ENCODE data around the gene TOP2A. TPM values are rescaled to one million over a fixed set of nuclear protein-coding genes. Genes with fewer than 3 reads are reported as not detected.

Gene TOP2A
- total and polyA plus RNA-seq, 9 of the 15 experiments (the other 6 are each of a cell fraction or from before 2014, with no cell fraction given), result 133 to 347 (median 259) TPM

- 92% methylated on average over 16 of the region's 17 CpGs for WGBS (ENCODE audit: insufficient coverage, low coverage, missing lambda C conversion rate)
Observed at GRCh38 chr17:40348562-40349476, 68.9 kb downstream of the TOP2A start.

More at GRCh38 chr17:40348562-40349476, 68.9 kb downstream of the TOP2A start:
- ChIA-PET CTCF (ENCODE audit: low intra/inter-chr PET ratio) (no interaction called here), POLR2A (interaction anchor here (0.5 kb wide), 1 partner anchor 311 kb away, joined by 3 read pairs; no protein-coding TSS in a partner anchor)
- BruUV-seq (replicated peaks), result no TSS peak
- Histone ChIP-seq H3K4me3 (no peak overlapping the region), H2AFZ (ENCODE audit: low read depth, low read length) (no peak overlapping the region), H4K20me1 (replicated peaks; ENCODE audit: control insufficient read depth, insufficient read depth, low read length) (0 out of 2 replicates have a peak, but pooled peaks cover 3% of the 10 kb centered on the region), H3K9me1 (ENCODE audit: control insufficient read depth, insufficient read depth, low read length) (no peaks in the 10 kb centered on the region), H3K4me1 (replicated peaks in 1 of 2; ENCODE audit: control insufficient read depth in 2 of 2, insufficient read depth in 2 of 2, low read length in 2 of 2) (peaks cover 41 to 70% of the 10 kb centered on the region in 2 experiments), H3K4me2 (ENCODE audit: insufficient read depth, low read length) (no peak overlapping the region), H3K9me3 (replicated peaks; ENCODE audit: control insufficient read depth, insufficient read depth, low read depth, low read length) (no peaks in the 10 kb centered on the region), H3K36me3 (ENCODE audit: control insufficient read depth, insufficient read depth, low read length) (peaks cover 50% of the 10 kb centered on the region; the same call in 2 of the 3 replicates), H3K27me3 (ENCODE audit: control insufficient read depth in 2 of 2, insufficient read depth in 2 of 2, low read length in 2 of 2) (no peaks in the 10 kb centered on the region), H3K79me2 (ENCODE audit: control insufficient read depth, insufficient read depth, low read length) (peaks cover 51% of the 10 kb centered on the region), H3K27ac (ENCODE audit: extremely low read depth, low read depth, low read length) (peak overlapping the region; percentile 15; the same call in 1 of the 3 replicates), H3K9ac (ENCODE audit: insufficient read depth in 1 of 2, low read depth in 2 of 2, low read length in 2 of 2) (0 out of 4 replicates have a peak overlapping the region, but pooled peaks of 1 of the 2 experiments have one; percentile 4)
- in situ Hi-C loops (cut with MboI) (no loop called here), intact Hi-C loops (cut with micrococcal nuclease) (no loop called here)
- DNase-seq (ENCODE audit: extremely low read depth in 1 of 4, low spot score in 3 of 4), result no peak
- FAIRE-seq, result no peak
- ATAC-seq, result no peak
- no peak for TF ChIP-seq NUFIP1 (IDR thresholded peaks at IDR 0.05; ENCODE audit: partially characterized antibody)
- no peak for TF ChIP-seq HNRNPUL1 (IDR thresholded peaks at IDR 0.05; ENCODE audit: low read length)
- no peak for TF ChIP-seq ZFX (CRISPR knock-in tag; IDR thresholded peaks at IDR 0.05)
- TF ChIP-seq ZBTB40 (IDR thresholded peaks at IDR 0.05), result no peak
- no peak for TF ChIP-seq ZBTB40 (CRISPR knock-in tag; IDR thresholded peaks at IDR 0.05)
- TF ChIP-seq EWSR1 (IDR thresholded peaks at IDR 0.05; ENCODE audit: borderline replicate concordance, low read depth, partially characterized antibody), result no peak
- no peak for TF ChIP-seq ILK (tag; IDR thresholded peaks at IDR 0.05; ENCODE audit: borderline replicate concordance, low read depth)
- no peak for TF ChIP-seq GABPB2 (CRISPR knock-in tag; conservative IDR thresholded peaks at IDR 0.05)
